ENCODE data around the gene CD79A. TPM values are rescaled to one million over a fixed set of nuclear protein-coding genes. Genes with fewer than 3 reads are reported as not detected.

Gene CD79A
- total RNA-seq, 2 donors from 2014 or later: 0.59 TPM; not detected in 1

DNA sequence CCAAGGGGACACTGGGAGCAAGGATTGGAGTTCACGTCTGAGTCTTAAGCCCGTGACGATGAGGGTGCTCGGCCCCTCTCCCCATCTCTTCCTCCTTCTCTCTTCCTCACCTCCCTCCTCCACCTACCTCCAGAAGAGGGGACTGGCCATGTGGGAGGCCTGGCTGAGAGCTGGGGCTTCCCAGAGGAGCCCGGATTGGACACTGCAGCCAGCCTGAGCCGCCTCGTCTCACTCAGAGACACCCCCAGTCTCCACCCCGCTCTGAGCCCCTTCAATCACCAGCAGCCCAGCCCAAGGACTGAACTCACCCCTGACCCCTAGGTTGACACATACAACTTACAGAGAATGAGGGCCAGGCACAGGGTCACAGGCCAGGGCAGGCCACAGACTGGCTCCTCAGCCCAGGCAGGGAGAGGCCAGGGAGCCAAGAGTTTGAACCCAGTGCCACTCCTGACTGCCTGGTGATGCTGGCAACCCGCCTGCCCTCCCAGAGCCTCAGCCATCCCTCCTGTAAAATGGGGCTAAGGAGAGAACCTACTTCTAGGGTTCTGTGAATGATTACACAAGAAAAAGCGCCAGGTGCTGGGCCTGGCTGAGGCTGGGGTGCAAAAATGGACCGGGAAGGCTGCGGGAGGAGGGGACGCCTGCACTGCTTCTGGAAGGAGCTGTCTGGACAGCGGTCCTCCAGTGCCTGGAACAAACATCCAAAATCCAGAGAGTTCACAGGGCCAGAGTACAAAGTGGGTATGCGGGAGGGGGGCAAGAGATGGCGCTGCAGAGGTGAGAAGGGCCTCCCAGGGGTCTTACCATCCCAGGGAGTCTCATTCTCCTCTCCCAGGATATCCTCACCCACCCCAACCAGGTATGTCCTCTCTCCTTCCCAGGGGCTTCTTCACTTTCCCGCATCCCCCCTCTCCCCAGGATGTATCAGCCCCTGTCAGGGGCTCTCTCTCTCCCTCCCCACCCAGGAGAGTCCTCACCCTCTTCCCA lies 1.1 kb downstream of the CD79A start:
- Histone ChIP-seq H3K27ac (no peak overlapping the region), H3K9me3 (no peaks in the 10 kb centered on the region), H3K4me1 (replicated peaks) (no peaks in the 10 kb centered on the region), H3K4me3 (no peak overlapping the region), H3K27me3 (replicated peaks; ENCODE audit: insufficient read depth) (no peaks in the 10 kb centered on the region), H3K36me3 (no peaks in the 10 kb centered on the region)
- intact Hi-C loops (cut with DNase I): no loop called here
- 70% methylated on average over 17 of the region's 17 CpGs for WGBS
- TF ChIP-seq, protein P1, sequence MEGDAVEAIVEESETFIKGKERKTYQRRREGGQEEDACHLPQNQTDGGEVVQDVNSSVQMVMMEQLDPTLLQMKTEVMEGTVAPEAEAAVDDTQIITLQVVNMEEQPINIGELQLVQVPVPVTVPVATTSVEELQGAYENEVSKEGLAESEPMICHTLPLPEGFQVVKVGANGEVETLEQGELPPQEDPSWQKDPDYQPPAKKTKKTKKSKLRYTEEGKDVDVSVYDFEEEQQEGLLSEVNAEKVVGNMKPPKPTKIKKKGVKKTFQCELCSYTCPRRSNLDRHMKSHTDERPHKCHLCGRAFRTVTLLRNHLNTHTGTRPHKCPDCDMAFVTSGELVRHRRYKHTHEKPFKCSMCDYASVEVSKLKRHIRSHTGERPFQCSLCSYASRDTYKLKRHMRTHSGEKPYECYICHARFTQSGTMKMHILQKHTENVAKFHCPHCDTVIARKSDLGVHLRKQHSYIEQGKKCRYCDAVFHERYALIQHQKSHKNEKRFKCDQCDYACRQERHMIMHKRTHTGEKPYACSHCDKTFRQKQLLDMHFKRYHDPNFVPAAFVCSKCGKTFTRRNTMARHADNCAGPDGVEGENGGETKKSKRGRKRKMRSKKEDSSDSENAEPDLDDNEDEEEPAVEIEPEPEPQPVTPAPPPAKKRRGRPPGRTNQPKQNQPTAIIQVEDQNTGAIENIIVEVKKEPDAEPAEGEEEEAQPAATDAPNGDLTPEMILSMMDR (IDR thresholded peaks at IDR 0.05): no peak
- TF ChIP-seq POLR2AphosphoS5 (IDR thresholded peaks at IDR 0.05) (no peak), POLR2A (IDR thresholded peaks at IDR 0.05) (no peak)
- DNase-seq (ENCODE audit: low spot score): no peak

DNA sequence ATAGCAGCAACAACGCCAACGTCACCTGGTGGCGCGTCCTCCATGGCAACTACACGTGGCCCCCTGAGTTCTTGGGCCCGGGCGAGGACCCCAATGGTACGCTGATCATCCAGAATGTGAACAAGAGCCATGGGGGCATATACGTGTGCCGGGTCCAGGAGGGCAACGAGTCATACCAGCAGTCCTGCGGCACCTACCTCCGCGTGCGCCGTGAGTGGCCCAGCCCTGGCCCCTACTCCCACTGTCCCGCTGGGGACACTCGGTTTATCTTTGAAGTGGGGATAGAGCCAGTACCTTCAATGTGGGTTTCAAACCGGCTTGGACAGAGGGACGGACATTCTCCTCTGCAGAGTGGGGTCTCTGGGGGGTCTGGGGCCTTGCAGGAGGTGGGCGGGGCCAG lies 2.0 kb downstream of the CD79A start:
- Histone ChIP-seq H3K4me1 (replicated peaks) (no peaks in the 10 kb centered on the region), H3K4me3 (no peak overlapping the region), H3K27me3 (replicated peaks; ENCODE audit: insufficient read depth) (no peaks in the 10 kb centered on the region), H3K9me3 (no peaks in the 10 kb centered on the region), H3K27ac (no peak overlapping the region), H3K36me3 (no peaks in the 10 kb centered on the region)
- intact Hi-C loops (cut with DNase I): no loop called here
- TF ChIP-seq POLR2A (IDR thresholded peaks at IDR 0.05) (no peak), POLR2AphosphoS5 (IDR thresholded peaks at IDR 0.05) (no peak)
- TF ChIP-seq, protein P1 (IDR thresholded peaks at IDR 0.05): no peak
- 83% methylated on average over 21 of the region's 21 CpGs for WGBS
- no peak for DNase-seq (ENCODE audit: low spot score)

DNA sequence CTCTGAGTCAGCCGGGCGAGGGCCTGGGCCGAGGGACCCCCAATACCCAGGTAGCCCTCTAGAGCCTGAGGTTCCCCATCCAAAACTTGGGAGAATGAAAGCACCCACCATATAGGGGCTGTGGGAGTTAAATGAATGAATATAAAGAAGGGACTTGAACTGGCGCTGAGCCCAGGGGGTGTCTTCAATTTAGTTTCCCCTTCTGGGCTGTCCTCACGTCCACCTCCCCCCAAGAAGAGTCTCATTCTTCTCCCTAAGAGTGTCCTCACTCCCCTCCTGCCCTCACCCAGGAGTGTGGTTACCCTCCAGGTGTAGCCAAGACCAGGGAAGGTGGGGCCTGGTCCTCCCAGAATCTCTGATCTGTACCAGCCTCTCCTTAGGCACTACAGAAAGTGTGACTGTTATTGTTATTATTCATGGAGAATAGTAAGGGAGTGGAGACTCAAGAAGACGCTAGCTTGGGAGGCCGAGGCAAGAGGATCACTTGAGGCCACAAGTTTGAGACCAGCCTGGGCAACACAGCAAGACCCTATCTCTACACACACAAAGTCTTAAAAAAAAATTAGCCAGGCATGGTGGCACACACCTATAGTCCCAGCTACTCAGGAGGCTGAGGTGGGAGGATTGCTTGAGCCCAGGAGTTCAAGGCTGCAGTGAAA lies 2.7 kb downstream of the CD79A start:
- WGBS: 72% methylated on average over 7 of the region's 7 CpGs
- TF ChIP-seq, protein P1 (IDR thresholded peaks at IDR 0.05): no peak
- TF ChIP-seq POLR2AphosphoS5 (IDR thresholded peaks at IDR 0.05) (no peak), POLR2A (IDR thresholded peaks at IDR 0.05) (no peak)
- H3K36me3 ChIP-seq: no peaks in the 10 kb centered on the region
- intact Hi-C loops (cut with DNase I): no loop called here
- no peak overlapping the region for H3K4me3 ChIP-seq
- H3K4me1 ChIP-seq (replicated peaks): peaks cover under 1% of the 10 kb centered on the region
- no peaks in the 10 kb centered on the region for H3K27me3 ChIP-seq (replicated peaks; ENCODE audit: insufficient read depth)
- no peak overlapping the region for H3K27ac ChIP-seq
- no peak for DNase-seq (ENCODE audit: low spot score)
- no peaks in the 10 kb centered on the region for H3K9me3 ChIP-seq

DNA sequence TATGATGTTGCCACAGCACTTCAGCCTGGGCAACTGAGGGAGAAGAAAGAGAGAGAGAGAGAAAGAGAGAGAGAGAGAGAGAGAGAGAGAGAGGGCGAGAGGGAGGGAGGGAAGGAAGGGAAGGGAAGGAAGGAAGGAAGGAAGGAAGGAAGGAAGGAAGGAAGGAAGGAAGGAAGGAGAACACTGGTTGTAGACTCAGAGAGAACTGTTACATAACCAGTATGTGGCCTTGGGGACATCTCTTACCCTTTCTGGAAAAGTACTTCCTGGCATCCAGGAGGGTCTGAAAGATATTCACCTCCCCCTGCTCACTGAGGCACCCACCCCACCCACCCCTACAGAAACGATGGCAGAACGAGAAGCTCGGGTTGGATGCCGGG lies 3.2 kb downstream of the CD79A start:
- TF ChIP-seq, protein P1 (IDR thresholded peaks at IDR 0.05): no peak
- no peak for TF ChIP-seq POLR2AphosphoS5 (IDR thresholded peaks at IDR 0.05)
- TF ChIP-seq POLR2A (IDR thresholded peaks at IDR 0.05): no peak
- H3K27me3 ChIP-seq (replicated peaks; ENCODE audit: insufficient read depth): no peaks in the 10 kb centered on the region
- H3K9me3 ChIP-seq: no peaks in the 10 kb centered on the region
- intact Hi-C loops (cut with DNase I): no loop called here
- H3K36me3 ChIP-seq: no peaks in the 10 kb centered on the region
- WGBS: 68% methylated on average over 5 of the region's 5 CpGs
- H3K27ac ChIP-seq: no peak overlapping the region
- no peak overlapping the region for H3K4me3 ChIP-seq
- DNase-seq (ENCODE audit: low spot score): no peak
- peaks cover 4% of the 10 kb centered on the region for H3K4me1 ChIP-seq (replicated peaks)
